ENCODE measurements around the gene WDR33.
A peak's percentile ranks its signal among the peaks of the same experiment; 100 is the strongest.
"Not testable (repeated sequence)": the region's sequence is repeated elsewhere in the genome, so short reads cannot be mapped to it uniquely, and the experiment has no call there.

Gene WDR33

GRCh38 chr2:127826047-127826446 is 15.1 kb upstream of the WDR33 start:
- no peak for TF ChIP-seq CTCF (conservative IDR thresholded peaks at IDR 0.05; ENCODE audit: low read depth, low read length)
- H3K4me3 ChIP-seq (ENCODE audit: low read depth, low read length), result no peak overlapping the region
- peak; percentile 12 for DNase-seq (ENCODE audit: low read depth)

GRCh38 chr2:127820080-127820668 is 9.2 kb upstream of the WDR33 start:
- TF ChIP-seq CTCF (conservative IDR thresholded peaks at IDR 0.05; ENCODE audit: low read depth, low read length), result no peak

GRCh38 chr2:127818794-127819425 is 7.9 kb upstream of the WDR33 start:
- TF ChIP-seq CTCF (conservative IDR thresholded peaks at IDR 0.05; ENCODE audit: low read depth, low read length), result no peak
- DNase-seq (ENCODE audit: low read depth), result no peak
- H3K4me3 ChIP-seq (ENCODE audit: low read depth, low read length), result no peak overlapping the region

More at GRCh38 chr2:127820080-127820668, 9.2 kb upstream of the WDR33 start:
- DNase-seq (ENCODE audit: low read depth), result peak; percentile 45
- H3K4me3 ChIP-seq (ENCODE audit: low read depth, low read length), result no peak overlapping the region

- no peak overlapping the region for H3K4me3 ChIP-seq (ENCODE audit: low read depth, low read length)
- no peak for DNase-seq (ENCODE audit: low read depth)
- no peak for TF ChIP-seq CTCF (conservative IDR thresholded peaks at IDR 0.05; ENCODE audit: low read depth, low read length)
These were observed 7.3 kb upstream of the WDR33 start for GRCh38 chr2:127818241-127818640.

- no peak for DNase-seq (ENCODE audit: low read depth)
- H3K4me3 ChIP-seq (ENCODE audit: low read depth, low read length), result no peak overlapping the region
- no peak for TF ChIP-seq CTCF (conservative IDR thresholded peaks at IDR 0.05; ENCODE audit: low read depth, low read length)
These were observed 3.7 kb upstream of the WDR33 start for GRCh38 chr2:127814677-127815076.

- not testable (repeated sequence) for H3K4me3 ChIP-seq (ENCODE audit: low read depth, low read length); DNase-seq (ENCODE audit: low read depth)
These were observed 1.5 kb upstream of the WDR33 start for GRCh38 chr2:127812441-127812840.

- no peak for DNase-seq (ENCODE audit: low read depth)
These were observed 688 bp upstream of the WDR33 start for GRCh38 chr2:127811397-127812321.

More at GRCh38 chr2:127811397-127812321, 688 bp upstream of the WDR33 start:
- peak overlapping the region; percentile 94 for H3K4me3 ChIP-seq (ENCODE audit: low read depth, low read length)
- no peak for TF ChIP-seq CTCF (conservative IDR thresholded peaks at IDR 0.05; ENCODE audit: low read depth, low read length)

All from choroid plexus epithelial cell (primary cell).